ENCODE data around the gene GAK.

The GAK gene

DNA sequence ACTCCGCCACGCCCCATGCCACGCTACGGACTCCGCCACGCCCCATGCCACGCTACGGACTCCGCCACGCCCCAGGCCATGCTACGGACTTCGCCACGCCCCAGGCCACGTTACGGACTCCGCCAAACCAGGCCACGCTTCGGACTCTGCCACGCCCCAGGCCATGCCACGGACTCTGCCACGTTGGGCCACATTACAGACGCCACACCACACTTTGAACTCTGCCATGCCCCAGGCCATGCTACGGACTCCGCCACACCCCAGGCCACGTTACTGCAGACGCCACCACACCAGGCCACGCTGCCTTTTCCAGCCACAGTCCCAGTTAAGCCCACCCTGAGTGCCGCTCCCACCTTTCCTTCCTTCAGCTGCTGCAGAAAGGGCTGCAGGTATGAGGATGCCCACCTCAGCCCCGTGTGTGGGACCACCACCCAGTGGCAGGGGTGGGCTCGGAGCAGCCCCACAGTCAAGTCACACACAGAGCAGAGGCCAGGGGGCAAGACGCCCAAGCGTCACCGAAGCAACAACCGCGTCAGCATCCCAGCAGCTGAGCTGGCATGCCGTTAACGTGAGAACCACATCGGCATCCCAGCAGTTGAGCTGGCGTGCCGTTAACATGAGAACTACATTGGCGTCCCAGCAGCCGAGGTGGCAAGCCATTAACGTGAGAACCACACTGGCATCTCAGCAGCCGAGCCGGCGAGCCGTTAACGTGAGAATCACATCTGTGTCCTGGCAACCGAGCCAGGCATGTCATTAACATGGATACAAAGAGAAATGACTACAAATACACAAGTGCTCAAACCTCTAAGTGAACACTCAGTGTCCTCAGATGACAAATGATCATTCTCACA, 26.4 kb downstream of the GAK start:
- no peak for DNase-seq

GRCh38 chr4:903066-904046, 28.8 kb downstream of the GAK start:
- DNase-seq, result no peak

DNA sequence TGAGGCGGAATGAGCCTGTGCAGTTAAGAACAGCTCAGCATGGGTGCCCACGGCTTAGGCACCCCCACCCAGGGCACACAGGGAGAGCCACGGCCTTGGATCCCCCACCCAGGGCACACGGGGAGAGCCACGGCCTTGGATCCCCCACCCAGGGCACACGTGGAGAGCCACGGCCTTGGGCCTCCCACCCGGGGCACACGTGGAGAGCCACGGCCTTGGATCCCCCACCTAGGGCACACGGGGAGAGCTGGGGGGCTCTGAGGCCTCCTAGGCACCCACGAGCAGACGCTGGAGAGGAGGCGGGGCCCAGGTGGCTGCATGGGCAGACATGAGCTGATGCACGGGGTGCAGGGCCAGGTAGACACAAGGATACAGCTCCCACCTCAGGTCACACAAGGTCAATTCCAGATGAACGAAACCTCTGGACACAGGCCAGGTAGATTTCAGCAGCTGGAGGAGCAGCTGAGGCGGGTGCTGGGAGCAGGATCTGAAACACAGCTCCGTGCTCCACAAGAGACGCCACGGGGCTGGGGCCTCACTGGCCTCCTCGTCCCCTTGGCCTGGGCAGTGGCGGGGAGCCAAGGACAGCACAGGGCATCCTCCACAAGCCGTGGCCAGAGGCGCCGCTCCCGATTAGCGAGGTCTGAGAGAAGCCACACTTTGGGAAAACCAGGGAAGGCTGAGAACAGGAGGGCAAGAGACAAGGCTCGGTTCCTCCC, 30.8 kb downstream of the GAK start:
- no peak for DNase-seq

DNA sequence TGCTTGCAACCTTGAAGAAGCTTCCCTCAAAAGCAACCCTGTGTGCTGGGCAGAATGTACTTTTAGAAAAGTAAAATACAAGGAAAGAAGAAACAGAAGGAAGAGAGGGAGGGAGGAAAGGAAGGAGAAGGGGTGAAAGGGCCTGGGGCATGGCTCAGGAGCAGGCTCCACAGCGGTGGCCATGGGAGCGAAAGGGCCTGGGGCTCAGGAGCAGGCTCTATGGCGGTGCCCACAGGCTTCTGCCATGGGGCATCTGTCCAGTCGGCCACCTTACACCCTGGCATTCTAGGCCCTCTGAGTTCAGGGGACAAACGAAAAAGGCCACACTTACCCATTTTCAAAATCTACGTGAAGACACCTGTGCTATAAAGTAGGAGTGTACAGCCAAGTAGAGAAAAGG, 31.4 kb downstream of the GAK start:
- no peak for DNase-seq

- DNase-seq, result no peak
Measured at GRCh38 chr4:900073-900472, 32.0 kb downstream of the GAK start.

- DNase-seq, result no peak
Measured at GRCh38 chr4:899556-899906, 32.6 kb downstream of the GAK start.

- no peak for DNase-seq
Measured at GRCh38 chr4:898869-899555, 33.1 kb downstream of the GAK start.

DNA sequence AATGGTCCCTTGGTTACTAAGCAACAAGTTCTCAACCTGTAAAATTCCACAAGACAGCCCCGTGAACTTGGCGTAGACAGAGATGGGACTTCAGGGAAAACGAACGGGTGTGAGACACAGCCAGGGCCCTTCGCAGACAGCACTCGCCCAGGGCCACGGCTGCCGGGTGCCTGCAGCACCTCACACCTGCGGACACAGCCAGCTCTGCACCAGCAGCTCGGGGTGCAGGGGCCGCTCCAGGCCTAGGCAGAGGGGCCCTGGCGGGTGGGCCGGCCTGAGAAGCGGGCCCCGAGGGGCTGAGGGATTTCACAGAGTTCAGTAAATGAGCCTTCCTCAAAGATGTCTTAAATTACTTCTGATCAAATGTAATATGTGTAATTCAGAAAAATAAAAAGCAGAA, 34.0 kb downstream of the GAK start:
- no peak for DNase-seq

- no peak for DNase-seq
Measured at GRCh38 chr4:896630-897029, 35.5 kb downstream of the GAK start.

- no peak for DNase-seq
Measured at GRCh38 chr4:896216-896615, 35.9 kb downstream of the GAK start.

- no peak for DNase-seq
Measured at GRCh38 chr4:895596-895995, 36.5 kb downstream of the GAK start.

- DNase-seq, result no peak
Measured at GRCh38 chr4:893995-894705, 38.0 kb downstream of the GAK start.

GRCh38 chr4:893276-893994, 38.7 kb downstream of the GAK start:
- no peak for DNase-seq

DNA sequence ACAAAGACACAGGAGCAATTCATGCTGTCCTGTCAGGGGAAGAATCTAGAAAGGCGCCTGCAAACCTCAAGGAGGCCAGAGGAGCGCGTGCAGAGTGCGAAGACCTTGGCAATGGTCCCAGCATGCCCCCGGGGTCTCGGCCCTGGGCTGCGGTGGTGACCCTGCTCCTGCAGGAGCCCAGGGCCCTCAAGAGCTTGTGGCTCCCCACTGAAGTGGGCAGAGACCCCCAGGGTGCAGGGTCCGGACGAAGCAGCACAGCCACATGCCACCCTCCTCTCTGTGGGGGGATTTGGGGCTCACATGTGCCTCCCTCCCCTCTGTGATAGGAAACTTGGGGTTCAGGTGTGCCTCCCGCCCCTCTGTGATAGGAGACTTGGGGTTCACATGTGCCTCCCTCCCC, 39.3 kb downstream of the GAK start:
- no peak for DNase-seq

GRCh38 chr4:891747-892146, 40.4 kb downstream of the GAK start:
- DNase-seq, result no peak

- DNase-seq, result no peak
Measured at GRCh38 chr4:890036-890695, 42.0 kb downstream of the GAK start.

- no peak for DNase-seq
Measured at GRCh38 chr4:889516-889915, 42.6 kb downstream of the GAK start.

DNA sequence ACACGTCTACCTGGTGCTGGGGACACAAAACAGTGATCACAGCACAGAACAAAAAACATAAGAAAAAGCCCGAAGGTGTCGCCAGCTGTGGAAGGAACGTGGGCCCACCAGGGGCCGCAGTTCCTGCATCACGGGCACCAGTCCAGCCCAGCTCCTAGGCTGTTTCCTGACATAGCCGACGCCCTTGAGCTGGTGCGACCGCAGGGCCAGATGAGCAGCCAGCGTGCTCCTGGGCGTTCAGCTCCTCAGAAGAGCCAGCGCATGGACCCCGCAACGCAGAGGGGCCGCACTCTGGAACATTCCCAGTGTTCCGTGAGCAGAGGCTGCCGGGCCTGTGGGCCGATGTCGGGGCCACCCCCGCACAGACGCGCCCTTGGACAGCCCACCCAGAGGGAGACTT, 44.1 kb downstream of the GAK start:
- no peak for DNase-seq

DNA sequence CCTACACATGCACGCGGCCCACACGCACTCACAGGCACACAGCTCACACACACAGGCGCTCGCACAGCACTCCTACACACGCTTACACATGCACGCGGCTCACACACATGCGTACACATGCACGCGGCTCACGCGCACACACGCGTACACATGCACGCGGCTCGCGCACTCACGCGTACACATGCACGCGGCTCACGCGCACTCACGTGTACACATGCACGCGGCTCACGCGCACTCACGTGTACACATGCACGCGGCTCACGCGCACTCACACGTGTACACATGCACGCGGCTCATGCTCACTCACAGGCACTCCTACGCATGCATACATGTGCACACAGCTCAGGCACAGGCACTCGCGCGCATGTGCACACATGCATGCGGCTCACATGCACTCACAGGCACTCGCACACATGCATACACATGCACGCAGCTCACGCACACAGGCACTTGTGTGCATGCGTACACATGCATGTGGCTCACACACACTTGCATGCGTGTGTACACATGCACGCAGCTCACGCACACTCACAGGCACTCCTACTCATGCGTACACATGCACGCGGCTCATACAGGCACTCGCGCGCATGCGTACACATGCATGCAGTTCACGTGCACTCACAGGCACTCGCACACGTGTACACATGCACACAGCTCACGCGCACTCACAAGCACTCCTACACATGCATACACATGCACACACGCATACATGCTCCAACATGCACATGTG, 44.9 kb downstream of the GAK start:
- no peak for DNase-seq

DNA sequence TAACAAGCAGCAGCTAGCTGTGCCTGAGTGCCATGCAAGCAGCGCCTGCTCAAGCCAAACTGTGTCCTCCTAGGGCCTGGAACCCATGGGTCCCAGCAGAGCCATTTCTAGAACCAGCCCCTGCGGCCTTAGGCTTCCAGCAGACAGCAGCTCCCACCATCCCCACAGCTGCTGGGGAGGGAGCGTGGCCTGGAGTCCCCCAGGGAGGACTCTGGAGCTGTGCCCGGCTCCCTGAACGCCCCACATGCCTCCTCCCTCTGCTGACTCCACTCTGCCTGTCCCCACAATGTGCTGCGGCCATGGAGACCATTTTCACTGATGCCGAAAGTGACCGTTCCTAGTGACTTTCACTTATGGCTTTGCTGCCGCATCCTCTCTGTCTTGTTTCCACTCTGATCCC, 45.9 kb downstream of the GAK start:
- DNase-seq, result no peak
